ENCODE measurements around the gene UBAP1. TPM values are rescaled to one million over a fixed set of nuclear protein-coding genes. Genes with fewer than 3 reads are reported as not detected.
"Not testable (repeated sequence)": the region's sequence is repeated elsewhere in the genome, so short reads cannot be mapped to it uniquely, and the experiment has no call there.

The UBAP1 gene
- total RNA-seq, 2 experiments from 2014 or later: 47.1 to 50.4 TPM

GRCh38 chr9:34195143-34195542, 16.3 kb downstream of the UBAP1 start:
- Mint-ChIP-seq H3K4me1 (ENCODE audit: low read depth) (peaks cover 71% of the 10 kb centered on the region), H3K27ac (peak overlapping the region; percentile 31), H3K9me3 (no peaks in the 10 kb centered on the region), H3K27me3 (no peaks in the 10 kb centered on the region), H3K4me3 (no peak overlapping the region), H3K36me3 (ENCODE audit: low read depth) (peaks cover 47% of the 10 kb centered on the region)
- TF ChIP-seq CTCF (IDR thresholded peaks at IDR 0.05): no peak
- no peaks in the 10 kb centered on the region for H3K27me3 ChIP-seq (ENCODE audit: control insufficient read depth in 1 of 2, insufficient read depth in 2 of 2, low read length in 2 of 2)
- POLR2A ChIA-PET: interaction anchor here (0.9 kb wide), 1 partner anchor 22 kb away, joined by 3 read pairs; no protein-coding TSS in a partner anchor
- CTCF ChIA-PET: interaction anchor here (0.8 kb wide), 1 partner anchor 14 kb away, joined by 4 read pairs; no protein-coding TSS in a partner anchor
- intact Hi-C loops (cut with DNase I, micrococcal nuclease): no loop called here
- peaks cover 44% of the 10 kb centered on the region for H3K4me1 ChIP-seq (ENCODE audit: insufficient read depth, low read length)
- H3K36me3 ChIP-seq (ENCODE audit: insufficient read depth, low read length): peaks cover 9% of the 10 kb centered on the region
- ATAC-seq (ENCODE audit: poor library complexity): no peak
- no peak overlapping the region for H3K27ac ChIP-seq (ENCODE audit: low read depth in 1 of 2, low read length in 2 of 2)
- no peak overlapping the region for H3K4me3 ChIP-seq (ENCODE audit: low read length)
- no peak for DNase-seq
- peaks cover 0 to 6% of the 10 kb centered on the region in 2 experiments for H3K9me3 ChIP-seq (ENCODE audit: control insufficient read depth in 1 of 2, insufficient read depth in 1 of 2, low read length in 2 of 2)

- Mint-ChIP-seq H3K4me1 (ENCODE audit: low read depth) (peaks cover 66% of the 10 kb centered on the region), H3K36me3 (ENCODE audit: low read depth) (peaks cover 58% of the 10 kb centered on the region)
- H3K9me3 ChIP-seq (ENCODE audit: control insufficient read depth in 1 of 2, insufficient read depth in 1 of 2, low read length in 2 of 2); H3K27ac Mint-ChIP-seq; POLR2A ChIA-PET; H3K4me3 ChIP-seq (ENCODE audit: low read length); H3K27me3 Mint-ChIP-seq; H3K27me3 ChIP-seq (ENCODE audit: control insufficient read depth in 1 of 2, insufficient read depth in 2 of 2, low read length in 2 of 2); DNase-seq; H3K27ac ChIP-seq (ENCODE audit: low read depth in 1 of 2, low read length in 2 of 2); intact Hi-C loops (cut with DNase I, micrococcal nuclease); ATAC-seq (ENCODE audit: poor library complexity); H3K9me3 Mint-ChIP-seq; H3K4me3 Mint-ChIP-seq: not testable (repeated sequence)
- Histone ChIP-seq H3K36me3 (ENCODE audit: insufficient read depth, low read length) (peaks cover 18% of the 10 kb centered on the region), H3K4me1 (ENCODE audit: insufficient read depth, low read length) (peaks cover 38% of the 10 kb centered on the region)
- CTCF ChIA-PET: interaction anchor here (0.6 kb wide), 1 partner anchor 35 kb away, joined by 4 read pairs; no protein-coding TSS in a partner anchor
Observed at GRCh38 chr9:34197286-34197685, 18.4 kb downstream of the UBAP1 start.

- H3K4me1 Mint-ChIP-seq (ENCODE audit: low read depth): peaks cover 66% of the 10 kb centered on the region
- CTCF ChIA-PET: interaction anchor here (0.6 kb wide), 2 partner anchors 13 to 36 kb away, joined by 3 to 4 read pairs; no protein-coding TSS in a partner anchor
- H3K36me3 Mint-ChIP-seq (ENCODE audit: low read depth): peaks cover 63% of the 10 kb centered on the region
Observed at GRCh38 chr9:34197756-34198711, 19.2 kb downstream of the UBAP1 start.

More at GRCh38 chr9:34197756-34198711, 19.2 kb downstream of the UBAP1 start:
- Histone ChIP-seq H3K27ac (ENCODE audit: low read depth in 1 of 2, low read length in 2 of 2) (no peak overlapping the region), H3K27me3 (ENCODE audit: control insufficient read depth in 1 of 2, insufficient read depth in 2 of 2, low read length in 2 of 2) (no peaks in the 10 kb centered on the region), H3K4me1 (ENCODE audit: insufficient read depth, low read length) (peaks cover 31% of the 10 kb centered on the region), H3K9me3 (ENCODE audit: control insufficient read depth in 1 of 2, insufficient read depth in 1 of 2, low read length in 2 of 2) (peaks cover 0 to 6% of the 10 kb centered on the region in 2 experiments), H3K36me3 (ENCODE audit: insufficient read depth, low read length) (peaks cover 18% of the 10 kb centered on the region), H3K4me3 (ENCODE audit: low read length) (no peak overlapping the region)
- TF ChIP-seq CTCF (IDR thresholded peaks at IDR 0.05): no peak
- intact Hi-C loops (cut with DNase I, micrococcal nuclease): no loop called here
- ATAC-seq (ENCODE audit: poor library complexity): no peak
- Mint-ChIP-seq H3K4me3 (no peak overlapping the region), H3K9me3 (no peaks in the 10 kb centered on the region), H3K27ac (no peak overlapping the region), H3K27me3 (no peaks in the 10 kb centered on the region)
- DNase-seq: peak in 1 of 14 experiments; percentile 11
- POLR2A ChIA-PET: interaction anchor here (0.8 to 1.2 kb wide), 2 partner anchors 14 to 19 kb away, joined by 3 read pairs; partner anchors contain the start of gene UBAP1
